K562 (cell line): ENCODE measurements around the gene COPS4. TPM values are rescaled to one million over a fixed set of nuclear protein-coding genes. Genes with fewer than 3 reads are reported as not detected.

Experiments
- BRF1 ChIP-seq: IDR thresholded peaks from 3 replicates; pipeline ENCODE4 v1.6.1; 2011; ENCODE audit warnings: borderline replicate concordance, mild to moderate bottlenecking; ENCODE audit not compliant: insufficient read length; ENCODE audit errors: extremely low read depth
- CHD1 ChIP-seq: fragments of 200-600 bp; sonication (generic); IDR thresholded peaks from one replicate; pipeline ENCODE4 v1.6.1; 2012; ENCODE audit warnings: mild to moderate bottlenecking, moderate library complexity, low read length, inconsistent platforms
- ILF3 ChIP-seq: fragments of 450-650 bp; IDR thresholded peaks from 2 replicates; pipeline ENCODE4 v1.6.1; 2018; ENCODE audit warnings: antibody characterized with exemption, mild to moderate bottlenecking, moderate library complexity, borderline replicate concordance
- KAT7 ChIP-seq: sonication (generic); formaldehyde crosslinking; IDR thresholded peaks from 2 replicates; pipeline ENCODE4 v1.8.0; 2022; ENCODE audit warnings: missing genetic modification reagents, mild to moderate bottlenecking, borderline replicate concordance
- MTA1 ChIP-seq: fragments of 450-650 bp; IDR thresholded peaks from 2 replicates; pipeline ENCODE4 v1.6.1; 2017; ENCODE audit warnings: borderline replicate concordance
- NFE2 ChIP-seq: IDR thresholded peaks from 2 replicates; pipeline ENCODE4 v1.6.1; 2014; ENCODE audit warnings: antibody characterized with exemption, low read depth
- PML ChIP-seq: IDR thresholded peaks from 2 replicates; pipeline ENCODE4 v1.6.1; 2012; ENCODE audit warnings: low read length, inconsistent platforms
- RAD51 ChIP-seq: fragments of 450-650 bp; IDR thresholded peaks from 2 replicates; pipeline ENCODE4 v1.7.1; 2016; ENCODE audit warnings: low read depth, mild to moderate bottlenecking, borderline replicate concordance
- RBM22 ChIP-seq: fragments of 200-400 bp; formaldehyde crosslinking; IDR thresholded peaks from 2 replicates; pipeline ENCODE4 v1.6.1; 2018; ENCODE audit warnings: low read length, low read depth; ENCODE audit not compliant: poor library complexity, severe bottlenecking
- TCF7 ChIP-seq: sonication (generic); IDR thresholded peaks from 2 replicates; pipeline ENCODE4 v1.6.1; 2016; ENCODE audit warnings: antibody characterized with exemption, borderline replicate concordance
- ZNF217 ChIP-seq: sonication (generic); formaldehyde crosslinking; IDR thresholded peaks from 2 replicates; pipeline ENCODE4 v1.8.0; 2022; ENCODE audit warnings: mild to moderate bottlenecking, missing genetic modification reagents
- polyA plus RNA-seq, 8 experiments: library from polyadenylated mRNA; depleted of rRNA in 4 of 8; stranded (reverse) in 5 of 8; unstranded in 3 of 8; fragments of >200 nt; fragmentation: Nextera tagmentation in 2 of 8; fragmentation: Illumina TruSeq in 1 of 8; extraction: Ambion mirVana in 2 of 8; extraction: Trizol in 1 of 8; gene quantifications; 2 replicates each; pipeline versions ENCODE4 v1.2.1 to v1.2.3, GENCODE V29; 2011 to 2014; ENCODE audit warnings: inconsistent platforms in 1 of 8, missing spikeins in 1 of 8
- total RNA-seq, 7 experiments: library from RNA; depleted of rRNA in 6 of 7; stranded (reverse); fragments of >200 nt in 6 of 7; fragmentation: Illumina TruSeq in 2 of 7; extraction: Trizol in 2 of 7; gene quantifications; 2 replicates each; pipeline versions ENCODE4 v1.2.1 to v1.2.3, GENCODE V29; 2011 to 2021; ENCODE audit warnings: low replicate concordance in 1 of 7
- TF ChIP-seq, protein P1 (sequence below): fragments of 150-350 bp; conservative IDR thresholded peaks from 2 replicates; pipeline ENCODE4 v1.6.1; 2014; ENCODE audit warnings: low read length
- TF ChIP-seq, protein P2 (sequence below): fragments of 450-650 bp; formaldehyde crosslinking; IDR thresholded peaks from 2 replicates; pipeline ENCODE4 v1.4.0; 2020; ENCODE audit warnings: mild to moderate bottlenecking, moderate library complexity
- TF ChIP-seq, protein P3 (sequence below): fragments of 450-650 bp; formaldehyde crosslinking; IDR thresholded peaks from 2 replicates; pipeline ENCODE4 v1.4.0; 2020; ENCODE audit warnings: mild to moderate bottlenecking, mixed read lengths
- TF ChIP-seq, protein P4 (sequence below): fragments of 200-800 bp; sonication (Bioruptor generic); IDR thresholded peaks from 2 replicates; pipeline ENCODE4 v1.6.1; 2017; ENCODE audit warnings: missing genetic modification characterization, missing compliant biosample characterization
- TF ChIP-seq, protein P5 (sequence below): sonication (generic); formaldehyde crosslinking; IDR thresholded peaks from 2 replicates; pipeline ENCODE4 v1.8.0; 2022; ENCODE audit warnings: mild to moderate bottlenecking, missing genetic modification reagents
- TF ChIP-seq, protein P6 (sequence below): fragments of 450-650 bp; IDR thresholded peaks from 2 replicates; pipeline ENCODE4 v1.6.1; 2016; ENCODE audit warnings: borderline replicate concordance

Gene COPS4
- total and polyA plus RNA-seq, 9 of the 15 experiments (the other 6 are each of a cell fraction or from before 2014, with no cell fraction given), result 44.7 to 180 (median 70.9) TPM

DNA sequence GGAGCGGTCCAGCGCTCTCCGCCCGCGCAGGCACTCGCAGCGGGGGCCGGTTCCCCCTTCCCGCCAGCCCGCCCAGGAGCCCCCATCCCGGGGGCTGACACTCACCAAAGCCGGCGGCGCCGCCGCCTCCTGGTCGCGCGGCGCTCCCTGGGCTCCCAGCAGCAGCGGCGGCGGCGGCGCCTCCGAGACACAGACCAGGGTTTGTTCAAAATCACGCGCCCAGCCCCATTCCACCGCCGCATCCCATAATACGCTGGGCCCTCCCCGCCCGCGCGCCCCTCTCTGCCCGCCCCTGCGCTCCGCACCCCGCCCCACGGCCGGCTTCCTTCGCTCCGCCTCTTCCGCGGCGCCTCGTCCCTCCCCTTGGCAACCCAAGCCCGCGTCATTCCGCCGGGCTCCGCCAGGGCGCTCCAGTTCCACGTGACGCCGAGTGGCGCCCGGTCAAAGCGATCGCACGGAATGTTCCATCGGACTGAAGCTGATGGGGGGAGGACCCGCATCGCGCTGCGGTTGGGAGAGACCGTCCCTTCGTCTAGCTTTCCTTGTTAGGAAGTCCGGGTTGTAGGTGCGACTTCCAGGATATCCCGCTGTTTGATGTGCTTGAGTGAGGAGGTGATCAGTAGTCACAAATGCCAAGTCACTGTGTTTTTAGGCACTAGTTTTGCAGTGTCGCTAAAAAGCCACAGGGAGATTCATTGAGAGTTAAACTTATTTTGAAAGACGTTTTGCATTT, 22.1 kb upstream of the COPS4 start (continued):
- TF ChIP-seq, protein P1, sequence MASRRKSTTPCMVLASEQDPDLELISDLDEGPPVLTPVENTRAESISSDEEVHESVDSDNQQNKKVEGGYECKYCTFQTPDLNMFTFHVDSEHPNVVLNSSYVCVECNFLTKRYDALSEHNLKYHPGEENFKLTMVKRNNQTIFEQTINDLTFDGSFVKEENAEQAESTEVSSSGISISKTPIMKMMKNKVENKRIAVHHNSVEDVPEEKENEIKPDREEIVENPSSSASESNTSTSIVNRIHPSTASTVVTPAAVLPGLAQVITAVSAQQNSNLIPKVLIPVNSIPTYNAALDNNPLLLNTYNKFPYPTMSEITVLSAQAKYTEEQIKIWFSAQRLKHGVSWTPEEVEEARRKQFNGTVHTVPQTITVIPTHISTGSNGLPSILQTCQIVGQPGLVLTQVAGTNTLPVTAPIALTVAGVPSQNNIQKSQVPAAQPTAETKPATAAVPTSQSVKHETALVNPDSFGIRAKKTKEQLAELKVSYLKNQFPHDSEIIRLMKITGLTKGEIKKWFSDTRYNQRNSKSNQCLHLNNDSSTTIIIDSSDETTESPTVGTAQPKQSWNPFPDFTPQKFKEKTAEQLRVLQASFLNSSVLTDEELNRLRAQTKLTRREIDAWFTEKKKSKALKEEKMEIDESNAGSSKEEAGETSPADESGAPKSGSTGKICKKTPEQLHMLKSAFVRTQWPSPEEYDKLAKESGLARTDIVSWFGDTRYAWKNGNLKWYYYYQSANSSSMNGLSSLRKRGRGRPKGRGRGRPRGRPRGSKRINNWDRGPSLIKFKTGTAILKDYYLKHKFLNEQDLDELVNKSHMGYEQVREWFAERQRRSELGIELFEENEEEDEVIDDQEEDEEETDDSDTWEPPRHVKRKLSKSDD, result no peak
- TF ChIP-seq, protein P2, sequence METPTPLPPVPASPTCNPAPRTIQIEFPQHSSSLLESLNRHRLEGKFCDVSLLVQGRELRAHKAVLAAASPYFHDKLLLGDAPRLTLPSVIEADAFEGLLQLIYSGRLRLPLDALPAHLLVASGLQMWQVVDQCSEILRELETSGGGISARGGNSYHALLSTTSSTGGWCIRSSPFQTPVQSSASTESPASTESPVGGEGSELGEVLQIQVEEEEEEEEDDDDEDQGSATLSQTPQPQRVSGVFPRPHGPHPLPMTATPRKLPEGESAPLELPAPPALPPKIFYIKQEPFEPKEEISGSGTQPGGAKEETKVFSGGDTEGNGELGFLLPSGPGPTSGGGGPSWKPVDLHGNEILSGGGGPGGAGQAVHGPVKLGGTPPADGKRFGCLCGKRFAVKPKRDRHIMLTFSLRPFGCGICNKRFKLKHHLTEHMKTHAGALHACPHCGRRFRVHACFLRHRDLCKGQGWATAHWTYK (CRISPR knock-in tag), result no peak
- TF ChIP-seq, protein P3, sequence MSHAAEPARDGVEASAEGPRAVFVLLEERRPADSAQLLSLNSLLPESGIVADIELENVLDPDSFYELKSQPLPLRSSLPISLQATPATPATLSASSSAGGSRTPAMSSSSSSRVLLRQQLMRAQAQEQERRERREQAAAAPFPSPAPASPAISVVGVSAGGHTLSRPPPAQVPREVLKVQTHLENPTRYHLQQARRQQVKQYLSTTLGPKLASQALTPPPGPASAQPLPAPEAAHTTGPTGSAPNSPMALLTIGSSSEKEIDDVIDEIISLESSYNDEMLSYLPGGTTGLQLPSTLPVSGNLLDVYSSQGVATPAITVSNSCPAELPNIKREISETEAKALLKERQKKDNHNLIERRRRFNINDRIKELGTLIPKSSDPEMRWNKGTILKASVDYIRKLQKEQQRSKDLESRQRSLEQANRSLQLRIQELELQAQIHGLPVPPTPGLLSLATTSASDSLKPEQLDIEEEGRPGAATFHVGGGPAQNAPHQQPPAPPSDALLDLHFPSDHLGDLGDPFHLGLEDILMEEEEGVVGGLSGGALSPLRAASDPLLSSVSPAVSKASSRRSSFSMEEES (CRISPR knock-in tag), result peak; percentile 64
- TF ChIP-seq TCF7 (no peak), KAT7 (CRISPR knock-in tag) (peak; percentile 90; the same call in 1 of the 2 replicates), NFE2 (peak; percentile 94), CHD1 (no peak), RAD51 (peak; percentile 91), RBM22 (no peak), PML (peak; percentile 57), BRF1 (no peak), ILF3 (0 out of 2 replicates have a peak, but pooled peaks have one; percentile 41), ZNF217 (CRISPR knock-in tag) (no peak), MTA1 (peak; percentile 94)
- TF ChIP-seq, protein P4, sequence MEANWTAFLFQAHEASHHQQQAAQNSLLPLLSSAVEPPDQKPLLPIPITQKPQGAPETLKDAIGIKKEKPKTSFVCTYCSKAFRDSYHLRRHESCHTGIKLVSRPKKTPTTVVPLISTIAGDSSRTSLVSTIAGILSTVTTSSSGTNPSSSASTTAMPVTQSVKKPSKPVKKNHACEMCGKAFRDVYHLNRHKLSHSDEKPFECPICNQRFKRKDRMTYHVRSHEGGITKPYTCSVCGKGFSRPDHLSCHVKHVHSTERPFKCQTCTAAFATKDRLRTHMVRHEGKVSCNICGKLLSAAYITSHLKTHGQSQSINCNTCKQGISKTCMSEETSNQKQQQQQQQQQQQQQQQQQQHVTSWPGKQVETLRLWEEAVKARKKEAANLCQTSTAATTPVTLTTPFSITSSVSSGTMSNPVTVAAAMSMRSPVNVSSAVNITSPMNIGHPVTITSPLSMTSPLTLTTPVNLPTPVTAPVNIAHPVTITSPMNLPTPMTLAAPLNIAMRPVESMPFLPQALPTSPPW (CRISPR knock-in tag), result peak; percentile 98
- TF ChIP-seq, protein P5, sequence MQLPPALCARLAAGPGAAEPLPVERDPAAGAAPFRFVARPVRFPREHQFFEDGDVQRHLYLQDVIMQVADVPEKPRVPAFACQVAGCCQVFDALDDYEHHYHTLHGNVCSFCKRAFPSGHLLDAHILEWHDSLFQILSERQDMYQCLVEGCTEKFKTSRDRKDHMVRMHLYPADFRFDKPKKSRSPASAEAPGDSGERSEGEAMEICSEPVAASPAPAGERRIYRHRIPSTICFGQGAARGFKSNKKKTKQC, result no peak; the same call in 1 of the 2 replicates
- TF ChIP-seq, protein P6, sequence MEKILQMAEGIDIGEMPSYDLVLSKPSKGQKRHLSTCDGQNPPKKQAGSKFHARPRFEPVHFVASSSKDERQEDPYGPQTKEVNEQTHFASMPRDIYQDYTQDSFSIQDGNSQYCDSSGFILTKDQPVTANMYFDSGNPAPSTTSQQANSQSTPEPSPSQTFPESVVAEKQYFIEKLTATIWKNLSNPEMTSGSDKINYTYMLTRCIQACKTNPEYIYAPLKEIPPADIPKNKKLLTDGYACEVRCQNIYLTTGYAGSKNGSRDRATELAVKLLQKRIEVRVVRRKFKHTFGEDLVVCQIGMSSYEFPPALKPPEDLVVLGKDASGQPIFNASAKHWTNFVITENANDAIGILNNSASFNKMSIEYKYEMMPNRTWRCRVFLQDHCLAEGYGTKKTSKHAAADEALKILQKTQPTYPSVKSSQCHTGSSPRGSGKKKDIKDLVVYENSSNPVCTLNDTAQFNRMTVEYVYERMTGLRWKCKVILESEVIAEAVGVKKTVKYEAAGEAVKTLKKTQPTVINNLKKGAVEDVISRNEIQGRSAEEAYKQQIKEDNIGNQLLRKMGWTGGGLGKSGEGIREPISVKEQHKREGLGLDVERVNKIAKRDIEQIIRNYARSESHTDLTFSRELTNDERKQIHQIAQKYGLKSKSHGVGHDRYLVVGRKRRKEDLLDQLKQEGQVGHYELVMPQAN, result peak; percentile 51; the same call in 1 of the 2 replicates
